LoVo (cell line): ENCODE measurements around the gene PYGO1.
A peak's percentile ranks its signal among the peaks of the same experiment; 100 is the strongest.
"Not testable (repeated sequence)": the region's sequence is repeated elsewhere in the genome, so short reads cannot be mapped to it uniquely, and the experiment has no call there.

Experiments used
- DNase-seq: peaks from one replicate; pipeline ENCODE4 v3.0.0-alpha.2; 2016; ENCODE audit warnings: low spot score

The PYGO1 gene, protein sequence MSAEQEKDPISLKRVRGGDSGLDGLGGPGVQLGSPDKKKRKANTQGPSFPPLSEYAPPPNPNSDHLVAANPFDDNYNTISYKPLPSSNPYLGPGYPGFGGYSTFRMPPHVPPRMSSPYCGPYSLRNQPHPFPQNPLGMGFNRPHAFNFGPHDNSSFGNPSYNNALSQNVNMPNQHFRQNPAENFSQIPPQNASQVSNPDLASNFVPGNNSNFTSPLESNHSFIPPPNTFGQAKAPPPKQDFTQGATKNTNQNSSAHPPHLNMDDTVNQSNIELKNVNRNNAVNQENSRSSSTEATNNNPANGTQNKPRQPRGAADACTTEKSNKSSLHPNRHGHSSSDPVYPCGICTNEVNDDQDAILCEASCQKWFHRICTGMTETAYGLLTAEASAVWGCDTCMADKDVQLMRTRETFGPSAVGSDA

DNA sequence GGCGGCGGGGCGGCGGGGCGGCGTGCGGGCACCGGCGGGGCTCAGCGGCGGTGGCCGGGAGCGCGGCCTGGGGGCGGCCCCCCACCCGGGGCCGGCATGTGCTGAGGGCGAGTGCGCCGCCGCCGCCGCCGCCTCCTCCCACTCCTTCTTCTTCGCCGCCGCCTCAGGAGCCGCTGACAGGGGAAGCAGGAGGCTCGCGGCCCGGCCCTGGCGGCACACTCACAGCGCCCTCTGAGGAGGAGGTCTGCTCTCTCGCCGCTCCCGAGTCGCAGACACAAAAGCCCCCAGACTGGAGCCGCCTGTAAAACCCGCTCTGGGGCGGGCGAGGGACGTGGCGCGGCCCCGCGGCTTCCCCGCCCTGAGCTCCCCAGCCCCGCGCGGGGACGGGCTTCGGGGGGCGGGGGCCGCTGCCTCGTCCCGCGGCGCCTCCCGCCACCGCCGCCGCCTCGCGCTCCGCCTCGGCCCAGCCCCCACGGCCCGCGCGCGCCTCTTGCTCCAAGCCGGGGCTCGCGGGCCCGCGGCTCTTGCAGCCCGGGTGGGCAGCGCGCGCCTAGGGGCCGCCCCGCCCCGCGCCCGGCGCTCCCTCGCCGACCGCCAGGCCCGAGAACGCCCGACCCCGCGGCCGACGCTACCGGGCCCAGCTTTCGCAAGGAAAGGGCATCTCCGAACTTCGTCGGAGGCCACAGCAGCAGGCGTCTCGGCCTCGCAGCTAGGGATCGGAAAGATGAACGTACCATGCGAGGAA, at the start of gene PYGO1:
Gene PYGO1 (minus strand): TSS at position 276 of the 745 bp plus-strand sequence. CDS start 462 bp downstream, outside the sequence.
- DNase-seq = no peak

DNA sequence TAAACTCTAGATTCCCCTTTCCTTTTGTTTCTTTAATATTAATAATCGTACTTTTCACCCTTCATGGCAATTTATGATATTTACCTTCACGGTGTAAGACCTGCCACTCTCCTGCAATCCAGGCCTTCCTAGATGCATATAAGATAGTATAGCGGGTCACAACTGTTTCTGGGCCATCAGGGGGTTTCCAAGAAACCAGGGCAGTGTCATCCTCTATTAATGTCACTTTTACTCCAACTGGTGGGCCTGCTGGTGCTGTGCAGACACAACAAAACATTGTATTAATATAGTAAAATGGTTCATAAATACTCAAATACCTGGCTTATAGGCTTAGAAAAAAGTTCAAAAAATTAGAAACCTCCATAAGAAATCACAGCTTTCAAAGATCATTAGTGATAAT, 48.9 kb upstream of the PYGO1 start:
- DNase-seq = no peak

DNA sequence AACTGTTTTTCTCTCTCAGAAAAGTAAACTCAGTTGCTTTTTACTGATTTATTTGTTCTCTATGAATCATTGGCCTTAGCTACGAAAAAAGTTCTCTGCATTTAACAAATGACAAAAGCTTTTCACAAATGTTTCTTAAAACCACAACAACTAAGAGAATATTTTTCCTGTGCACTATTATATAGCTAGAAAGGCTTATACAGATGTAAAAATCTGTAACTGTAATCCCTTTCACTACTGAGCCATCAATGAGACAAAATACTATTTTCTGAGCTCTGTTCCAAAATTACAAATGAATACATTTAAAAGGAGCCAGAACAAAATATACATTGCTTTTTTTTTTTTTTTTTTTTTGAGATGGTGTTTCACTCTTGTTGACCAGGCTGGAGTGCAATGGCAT, 45.6 kb upstream of the PYGO1 start:
- no peak for DNase-seq

DNA sequence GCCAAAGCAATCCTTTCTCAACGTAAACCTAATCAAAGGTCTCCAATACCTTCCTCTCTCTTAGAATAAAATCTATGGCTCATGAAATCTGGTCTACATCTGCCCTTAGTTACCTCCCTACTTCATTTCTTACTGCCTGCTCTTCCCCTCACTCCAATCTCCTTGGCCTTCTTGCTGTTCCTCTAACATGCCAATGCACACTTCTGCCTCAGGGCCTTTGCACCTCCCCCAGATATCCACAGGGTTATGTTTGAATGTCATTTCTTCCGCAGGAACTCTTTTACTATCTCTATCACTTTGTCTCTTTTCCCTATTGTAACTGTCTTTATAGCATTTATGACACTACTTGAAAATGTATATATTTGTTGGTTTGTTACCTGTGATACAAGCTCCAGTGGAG, 44.3 kb upstream of the PYGO1 start:
- DNase-seq = no peak

DNA sequence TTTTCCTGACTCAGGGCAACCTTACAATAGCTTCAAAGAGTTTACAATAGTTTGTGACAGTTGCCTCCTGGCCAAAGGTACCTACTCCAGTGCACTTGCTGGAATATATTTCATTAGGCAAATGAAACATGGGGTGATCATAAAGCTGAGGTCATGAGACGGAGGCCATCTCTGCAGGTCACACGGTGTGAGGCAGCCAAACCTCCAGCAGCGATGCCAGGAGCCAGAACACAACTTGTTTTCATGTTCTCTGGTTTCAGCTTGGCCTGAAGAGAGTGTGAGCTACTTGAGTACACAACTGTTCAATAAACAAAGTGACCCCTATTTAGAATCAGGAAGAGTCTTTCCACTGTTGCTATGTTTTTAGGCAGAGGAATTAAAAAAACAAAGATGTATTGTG, 42.7 kb upstream of the PYGO1 start:
- DNase-seq = no peak

DNA sequence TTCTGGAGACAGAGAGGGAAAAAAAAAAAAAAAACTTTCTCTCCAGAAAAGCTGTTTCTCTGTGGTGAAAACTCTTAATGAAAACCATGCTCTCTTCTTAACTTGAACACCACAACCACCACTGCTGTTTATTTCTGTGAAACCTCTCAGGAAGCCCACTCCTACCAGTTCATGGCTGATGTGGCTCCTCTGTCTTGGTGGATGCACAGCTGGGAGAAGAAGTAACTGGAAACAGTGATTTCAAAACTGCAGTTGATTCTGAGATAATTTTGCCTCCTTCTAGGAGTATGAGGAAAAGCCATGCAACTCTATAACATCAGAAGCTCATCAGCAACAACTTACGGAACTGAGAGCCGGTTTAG, 40.2 kb upstream of the PYGO1 start:
- DNase-seq = no peak

DNA sequence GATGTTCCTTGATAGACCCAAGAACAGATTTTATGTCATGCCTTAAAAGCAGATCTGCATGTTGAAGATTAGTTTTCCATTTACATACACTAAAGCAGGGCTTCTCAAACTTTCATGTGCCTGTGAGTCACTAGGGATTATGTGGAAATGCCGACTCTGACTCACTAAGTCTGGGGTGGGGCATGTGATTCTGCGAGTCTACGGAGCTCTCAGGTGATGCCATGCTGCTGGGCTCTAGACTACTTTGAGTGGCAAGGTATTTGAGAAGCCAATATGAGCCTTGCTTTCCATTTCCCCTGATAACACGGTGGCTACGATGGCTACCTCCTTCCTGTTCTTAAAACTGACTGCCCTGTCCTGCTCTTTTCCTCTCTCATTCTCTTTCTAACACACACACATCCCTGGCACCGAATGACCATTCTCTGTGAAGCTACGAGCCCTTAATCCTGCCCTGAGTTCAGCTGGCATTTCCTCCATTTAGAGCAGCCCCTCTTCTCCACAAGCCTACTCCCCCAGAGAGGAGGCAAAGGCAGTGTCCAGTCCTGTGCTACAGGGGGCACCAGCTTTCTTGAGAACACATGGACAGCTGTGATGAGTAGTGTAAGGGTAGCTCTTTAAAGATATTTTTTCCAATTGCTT, 39.7 kb upstream of the PYGO1 start:
- DNase-seq = peak; percentile 94

DNA sequence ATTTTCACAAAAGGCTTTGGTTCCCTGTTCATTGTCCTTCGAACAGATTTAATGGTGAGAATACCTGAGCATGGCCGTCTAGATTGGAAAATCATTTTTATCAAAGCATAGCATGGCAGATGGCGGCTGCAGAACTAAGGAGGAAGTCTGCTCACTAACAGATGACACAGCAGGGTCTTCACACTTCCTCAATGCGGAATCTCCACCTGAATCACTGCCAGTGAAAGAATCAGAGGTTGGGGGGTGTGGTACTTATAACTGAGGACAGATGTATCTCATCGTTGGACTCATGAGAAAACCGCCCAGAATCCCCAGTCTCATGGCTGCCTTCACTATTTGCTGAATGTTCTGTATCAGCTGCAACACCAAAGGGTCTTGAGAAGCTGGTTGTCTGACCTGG, 31.6 kb upstream of the PYGO1 start:
- no peak for DNase-seq

DNA sequence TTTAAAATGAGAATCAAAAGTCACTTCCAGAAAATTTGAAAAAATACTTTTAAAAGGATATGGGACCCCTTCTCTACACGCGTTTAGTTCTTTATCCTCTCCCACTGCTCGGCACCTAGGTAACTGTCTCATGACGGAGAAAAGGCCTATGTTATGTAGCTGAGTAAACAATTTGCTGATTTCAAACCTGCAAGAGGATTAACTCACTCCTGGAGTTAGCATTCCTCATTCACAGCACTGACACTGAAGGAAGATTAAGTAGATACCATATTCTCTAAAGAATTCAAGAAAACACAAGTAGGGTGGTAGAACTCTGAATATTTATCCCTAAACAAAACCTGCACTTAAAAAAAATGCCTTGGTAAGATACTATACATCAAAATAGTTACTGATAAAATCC, 30.2 kb upstream of the PYGO1 start:
- DNase-seq = no peak

DNA sequence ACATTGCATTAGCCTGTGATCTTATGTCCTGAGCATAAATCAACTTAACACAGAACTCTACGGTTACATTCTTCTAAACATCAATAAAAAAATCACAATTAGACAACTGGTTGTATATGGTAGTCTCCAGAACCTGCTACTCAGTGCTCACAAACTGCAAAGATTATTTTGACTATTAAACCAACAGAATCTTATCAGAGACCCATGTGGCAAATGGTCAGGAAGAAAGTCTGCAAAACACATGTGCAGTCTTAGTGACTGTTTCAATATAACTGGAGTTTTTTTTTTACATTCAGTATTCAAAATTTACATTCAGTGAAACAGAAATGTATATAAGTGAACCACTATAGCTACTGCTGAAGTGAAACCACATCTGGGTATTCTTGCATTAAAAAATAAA, 27.3 kb upstream of the PYGO1 start:
- no peak for DNase-seq

DNA sequence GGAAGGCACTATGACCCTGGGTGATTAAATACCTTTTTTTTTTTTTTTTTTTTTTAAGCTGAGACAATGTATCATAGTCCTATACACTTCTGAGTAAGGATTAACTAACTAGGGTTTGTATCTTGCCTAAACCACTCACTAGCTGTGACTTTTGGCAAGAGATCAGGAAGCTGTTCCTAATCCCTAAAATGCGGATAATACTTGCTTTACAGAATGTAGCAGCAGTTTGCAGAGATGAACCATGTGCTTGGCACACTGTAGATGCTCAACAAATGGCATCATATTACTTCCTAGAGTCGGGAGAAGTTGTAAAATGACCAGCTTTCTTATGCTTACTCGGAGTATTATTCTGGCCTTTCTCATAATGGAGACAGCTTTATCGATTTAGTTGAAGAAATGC, 25.6 kb upstream of the PYGO1 start:
- no peak for DNase-seq

DNA sequence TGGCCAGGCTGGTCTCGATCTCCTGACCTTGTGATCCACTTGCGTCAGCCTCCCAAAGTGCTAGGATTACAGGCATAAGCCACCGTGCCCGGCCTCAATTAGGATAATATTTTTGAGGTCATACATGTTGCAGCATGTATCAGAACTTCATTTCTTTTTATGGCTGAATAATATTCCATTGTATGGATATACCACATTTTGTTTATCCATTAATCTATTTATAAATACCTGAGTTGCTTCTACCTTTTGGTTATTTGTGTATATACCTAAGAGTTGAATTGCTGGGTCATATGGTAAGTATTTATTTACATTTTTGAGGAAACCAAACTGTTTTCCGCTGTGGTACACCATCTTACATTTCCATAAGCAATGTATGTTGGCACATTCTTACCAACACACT, 18.1 kb upstream of the PYGO1 start:
- no peak for DNase-seq

DNA sequence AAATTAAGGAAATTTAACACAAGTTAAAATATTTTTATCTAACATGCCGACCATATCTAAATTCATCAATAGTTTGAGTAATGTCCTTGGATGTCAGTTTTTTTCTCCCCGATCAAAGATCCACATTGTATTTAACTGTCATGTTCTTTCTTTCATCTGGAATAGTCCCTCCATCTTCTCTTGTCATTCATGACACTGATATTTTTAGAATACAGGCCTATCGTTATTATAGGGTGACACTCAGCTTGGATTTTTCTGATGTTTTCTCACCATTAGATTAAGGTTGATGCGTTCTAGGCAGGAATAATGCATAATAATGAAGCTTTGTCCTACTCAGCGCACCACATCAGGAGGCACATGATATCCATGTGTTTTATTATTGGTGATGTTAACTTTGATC, 13.2 kb upstream of the PYGO1 start:
- DNase-seq = no peak

DNA sequence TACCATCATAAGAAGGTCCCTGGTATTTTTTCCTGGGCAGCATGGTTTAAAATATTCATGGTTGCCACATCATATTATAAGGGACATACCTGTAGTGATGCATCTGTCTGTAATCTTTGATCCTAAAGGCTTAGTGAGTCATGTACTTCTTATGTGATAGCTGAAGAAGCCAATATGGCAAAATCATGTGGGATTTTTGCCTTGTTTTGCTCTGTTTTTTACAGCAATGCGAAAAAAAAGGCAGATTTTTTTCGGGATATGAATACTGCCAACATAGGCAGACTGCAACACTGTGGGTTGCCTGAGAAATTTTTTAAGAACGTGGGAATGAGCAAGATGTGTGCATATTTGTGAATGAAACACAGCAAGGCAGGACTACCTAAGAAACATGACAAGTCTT, 11.3 kb upstream of the PYGO1 start:
- DNase-seq = no peak

DNA sequence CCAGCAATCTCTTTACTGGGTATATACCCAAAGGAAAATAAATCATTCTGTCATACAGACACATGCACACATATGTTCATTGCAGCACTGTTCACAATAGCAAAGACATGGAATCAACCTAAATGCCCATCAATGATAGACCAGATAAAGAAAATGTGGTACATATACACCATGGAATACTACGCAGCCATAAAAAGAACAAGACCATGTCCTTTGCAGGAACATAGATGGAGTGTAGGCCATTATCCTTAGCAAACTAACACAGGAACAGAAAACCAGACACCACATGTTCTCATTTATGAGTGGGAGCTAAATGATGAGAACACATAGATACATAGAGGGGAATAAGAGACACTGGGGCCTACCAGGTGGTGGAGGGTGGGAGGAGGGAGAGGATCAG, 4.9 kb upstream of the PYGO1 start:
- DNase-seq = not testable (repeated sequence)

DNA sequence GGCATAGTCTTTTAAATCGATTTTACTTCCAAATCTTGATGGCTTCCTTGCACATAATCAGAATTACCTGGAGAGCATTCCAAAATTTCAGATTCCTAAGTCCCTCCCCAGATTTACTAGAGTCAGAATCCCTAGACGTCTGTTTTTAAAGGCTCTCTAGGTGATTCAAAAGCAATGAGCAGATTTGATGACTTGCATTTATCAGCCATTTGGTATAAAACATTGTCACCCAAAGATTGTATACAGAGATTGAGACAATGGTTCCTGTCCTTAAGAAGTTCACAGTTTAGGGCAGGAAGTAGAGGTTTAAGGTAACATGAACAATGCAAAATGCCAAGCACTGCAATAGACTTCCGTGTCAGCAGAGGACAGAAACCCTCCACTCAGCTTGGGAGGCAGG, 2.6 kb upstream of the PYGO1 start:
- no peak for DNase-seq

DNA sequence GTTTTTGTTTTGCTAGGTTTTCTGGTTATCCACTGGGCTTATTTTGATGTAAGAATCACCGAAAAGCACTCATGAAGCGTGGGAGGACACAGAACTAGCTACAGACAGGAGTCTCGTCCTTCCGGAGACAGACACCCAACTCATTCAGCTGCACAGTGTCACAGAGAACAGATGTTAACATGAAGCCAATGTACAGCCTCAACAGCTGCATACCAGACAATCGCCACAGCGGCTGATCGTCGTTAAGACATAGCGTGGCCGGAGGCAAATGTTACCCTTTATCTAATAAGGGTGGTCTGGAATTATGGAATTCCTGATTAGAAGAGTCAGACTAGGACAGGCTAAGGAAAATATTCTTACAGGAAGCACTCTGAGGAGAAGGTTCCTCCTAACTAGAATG, 1.1 kb upstream of the PYGO1 start:
- DNase-seq = no peak

DNA sequence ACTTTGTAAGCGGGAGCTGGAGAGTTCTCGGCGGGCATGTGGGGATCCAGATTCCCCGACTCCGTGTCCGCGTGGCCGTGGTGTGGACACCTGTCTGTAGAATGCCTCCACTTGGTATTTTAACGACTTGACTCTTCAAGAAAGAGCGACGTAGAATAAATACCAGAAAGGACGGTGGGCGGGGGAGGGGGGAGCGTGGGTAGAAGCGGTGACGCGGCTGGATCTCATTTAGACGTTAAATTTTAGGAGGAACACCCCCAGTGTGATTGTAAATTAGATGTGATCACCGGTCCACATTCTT, 620 bp upstream of the PYGO1 start:
- DNase-seq = no peak

DNA sequence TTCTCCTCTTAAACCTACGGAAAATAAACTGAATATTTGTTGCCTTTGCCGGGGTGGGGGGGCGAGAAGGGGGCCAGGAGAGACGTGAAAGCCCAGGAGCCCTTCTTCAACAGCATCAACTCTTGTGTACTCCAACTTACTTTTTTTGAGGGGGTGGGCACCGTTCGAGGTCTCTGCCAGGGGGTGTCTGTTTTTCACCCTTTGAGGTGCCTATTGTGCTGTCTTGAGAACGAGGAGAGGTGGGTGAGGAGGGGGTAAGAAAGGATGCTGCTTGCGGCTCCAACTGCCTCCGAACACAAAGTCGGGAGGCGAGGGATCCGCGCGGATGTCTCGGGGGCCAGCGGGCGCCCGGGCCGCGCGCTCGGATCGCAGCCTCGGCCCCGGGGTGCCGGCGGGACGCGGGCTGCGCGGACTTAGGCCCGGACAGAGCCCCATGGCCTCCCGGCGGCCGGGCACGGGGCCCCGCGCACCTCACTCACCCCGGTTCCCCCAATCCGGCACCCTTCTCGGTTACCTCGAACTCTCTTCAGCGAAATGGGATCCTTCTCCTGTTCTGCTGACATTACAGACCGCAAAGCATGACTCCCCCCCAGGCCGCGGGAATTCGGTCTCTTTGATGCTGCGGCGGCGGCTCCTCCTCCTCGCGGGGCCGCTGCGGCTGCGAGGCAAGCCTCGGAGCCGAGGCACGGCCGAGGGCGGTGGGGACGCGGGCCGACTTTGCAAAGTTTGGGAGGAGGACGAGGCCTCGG, 650 bp downstream of the PYGO1 start:
- DNase-seq = no peak

DNA sequence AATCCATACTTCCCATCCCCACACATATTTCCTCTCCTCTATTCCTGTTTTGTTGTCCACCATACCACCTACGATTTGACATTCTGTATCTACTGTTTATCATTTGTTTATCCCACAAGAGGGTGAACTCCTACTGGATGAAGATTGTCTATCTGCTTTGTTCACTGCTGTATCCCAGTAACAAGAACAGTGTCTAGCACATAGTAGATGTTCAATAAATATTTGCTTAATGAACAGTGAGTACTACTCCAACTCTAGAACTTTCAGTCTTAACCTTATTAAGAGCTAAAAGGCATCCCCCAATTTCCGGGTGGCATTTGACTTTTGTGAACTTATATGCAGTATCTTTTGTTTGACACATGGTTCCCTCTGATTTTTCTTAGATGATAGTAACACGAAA, 1.3 kb downstream of the PYGO1 start:
- no peak for DNase-seq

DNA sequence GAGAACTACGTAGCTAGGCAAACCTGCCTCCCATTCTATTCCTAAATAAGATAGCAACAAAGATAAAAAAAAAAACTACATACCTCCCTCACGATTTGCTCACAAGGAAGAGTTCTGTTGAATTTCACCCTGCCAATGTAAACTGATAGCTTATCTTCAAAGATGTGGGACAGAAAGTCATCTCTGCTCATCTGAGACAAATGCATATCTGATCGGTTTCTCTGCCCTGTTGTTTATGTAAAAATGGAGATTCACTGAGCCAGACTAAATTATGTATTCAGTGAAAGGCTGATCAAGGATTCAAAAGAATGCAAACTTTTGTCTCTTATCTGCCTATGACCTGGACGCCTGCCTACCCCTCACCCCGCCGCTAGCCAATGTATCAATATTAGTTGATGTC, 11.2 kb downstream of the PYGO1 start:
- DNase-seq = no peak

DNA sequence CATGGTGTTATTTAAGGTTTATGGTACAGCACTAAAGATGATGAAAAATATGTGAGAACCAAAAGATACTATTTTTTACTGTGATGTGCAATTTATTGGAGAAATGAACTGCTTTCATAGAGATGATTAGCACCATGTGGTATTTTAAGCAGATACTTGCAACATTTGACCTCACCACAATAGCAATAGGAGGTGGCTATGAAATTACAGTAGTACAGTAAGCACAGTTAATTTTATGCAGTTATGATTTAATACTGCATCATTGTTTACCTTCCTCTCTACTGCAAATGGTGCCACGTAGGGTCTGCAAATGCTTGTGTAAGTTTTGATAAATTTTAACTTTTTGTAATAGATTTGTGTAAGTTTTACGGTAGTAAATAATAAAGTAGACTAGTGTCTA, 14.0 kb downstream of the PYGO1 start:
- no peak for DNase-seq

DNA sequence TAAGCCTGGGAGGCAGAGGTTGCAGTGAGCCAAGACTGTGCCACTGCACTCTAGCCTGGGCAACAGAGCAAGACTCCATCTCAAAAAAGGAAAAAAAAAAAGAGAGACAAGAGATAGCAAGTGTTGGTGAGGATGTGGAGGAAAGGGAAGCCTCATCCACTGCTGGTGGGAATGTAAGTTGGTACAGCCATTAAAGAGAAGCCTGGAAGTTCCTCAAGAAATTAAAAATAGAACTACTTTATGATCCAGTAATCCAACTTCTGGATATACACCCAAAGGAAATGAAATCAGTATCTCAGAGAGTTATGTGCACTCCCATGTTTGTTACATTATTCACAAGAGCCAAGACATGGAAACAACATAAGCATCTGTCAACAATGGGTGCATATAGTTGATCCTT, 14.9 kb downstream of the PYGO1 start:
- no peak for DNase-seq
